Astrocyte (in vitro differentiated cells and primary cell): ENCODE measurements around the gene TYMS. TPM values are rescaled to one million over a fixed set of nuclear protein-coding genes. Genes with fewer than 3 reads are reported as not detected.

Source experiments
- DNase-seq: peaks from one replicate; pipeline ENCODE4 v3.0.0-alpha.2; 2010; ENCODE audit warnings: low read depth
- FAIRE-seq: peaks from 2 replicates; lab custom pipeline; 2011; peaks lifted over from hg19 to GRCh38; lab: Jason Lieb, UNC
- H2AFZ ChIP-seq: 2 replicates; pipeline ENCODE4 v1.6.0; 2012; ENCODE audit warnings: low read depth, low read length, inconsistent platforms
- H3K27ac ChIP-seq: 2 replicates; pipeline ENCODE4 v1.5.1; 2011; ENCODE audit warnings: low read depth, low read length, inconsistent platforms
- H3K27me3 ChIP-seq: 2 replicates; pipeline ENCODE4 v1.6.0; 2011; ENCODE audit warnings: low read length, inconsistent platforms; ENCODE audit not compliant: insufficient read depth
- H3K36me3 ChIP-seq: 2 replicates; pipeline ENCODE4 v1.5.1; 2011; ENCODE audit warnings: low read length, inconsistent platforms; ENCODE audit not compliant: insufficient read depth
- H3K4me1 ChIP-seq: 2 replicates; pipeline ENCODE4 v1.5.1; 2011; ENCODE audit warnings: low read length, inconsistent platforms; ENCODE audit not compliant: insufficient read depth
- H3K4me2 ChIP-seq: 2 replicates; pipeline ENCODE4 v1.6.0; 2012; ENCODE audit warnings: low read length, inconsistent platforms
- H3K4me3 ChIP-seq: 2 replicates; pipeline ENCODE4 v1.5.1; 2011; ENCODE audit warnings: low read depth, mild to moderate bottlenecking, low read length, inconsistent platforms; ENCODE audit not compliant: insufficient read depth
- H3K79me2 ChIP-seq: 2 replicates; pipeline ENCODE4 v1.6.0; 2012; ENCODE audit warnings: mild to moderate bottlenecking, low read length, inconsistent platforms; ENCODE audit not compliant: insufficient read depth
- H3K9ac ChIP-seq: 2 replicates; pipeline ENCODE4 v1.6.0; 2012; ENCODE audit warnings: mild to moderate bottlenecking, low read length, inconsistent platforms
- H3K9me3 ChIP-seq: 2 replicates; pipeline ENCODE4 v1.5.1; 2012; ENCODE audit warnings: low read depth, mild to moderate bottlenecking, low read length, inconsistent platforms; ENCODE audit not compliant: insufficient read depth
- H4K20me1 ChIP-seq: 2 replicates; pipeline ENCODE4 v1.6.0; 2012; ENCODE audit warnings: low read length, inconsistent platforms; ENCODE audit not compliant: insufficient read depth
- H3K27ac Mint-ChIP-seq: one replicate; pipeline ENCODE4 v1.8.0; 2021; ENCODE audit warnings: mild to moderate bottlenecking, mixed read lengths; ENCODE audit not compliant: unreplicated experiment
- H3K27me3 Mint-ChIP-seq: one replicate; pipeline ENCODE4 v1.8.0; 2021; ENCODE audit warnings: low read depth, mixed read lengths; ENCODE audit not compliant: unreplicated experiment
- H3K36me3 Mint-ChIP-seq: one replicate; pipeline ENCODE4 v1.8.0; 2021; ENCODE audit warnings: low read depth, mixed read lengths; ENCODE audit not compliant: unreplicated experiment
- H3K4me1 Mint-ChIP-seq: one replicate; pipeline ENCODE4 v1.8.0; 2021; ENCODE audit warnings: low read depth, mixed read lengths; ENCODE audit not compliant: unreplicated experiment
- H3K4me3 Mint-ChIP-seq: one replicate; pipeline ENCODE4 v1.8.0; 2021; ENCODE audit warnings: mild to moderate bottlenecking, moderate library complexity, mixed read lengths; ENCODE audit not compliant: unreplicated experiment
- H3K9me3 Mint-ChIP-seq: one replicate; pipeline ENCODE4 v1.8.0; 2021; ENCODE audit warnings: mild to moderate bottlenecking, mixed read lengths; ENCODE audit not compliant: unreplicated experiment
- EZH2 ChIP-seq: IDR thresholded peaks from 2 replicates; pipeline ENCODE4 v1.6.1; 2012; ENCODE audit warnings: mild to moderate bottlenecking, low read length, inconsistent platforms; ENCODE audit not compliant: insufficient read depth
- total RNA-seq: library from RNA; stranded (reverse); gene quantifications from 2 replicates; pipeline ENCODE4 v1.2.1, GENCODE V29; 2021
- TF ChIP-seq, protein P1 (sequence below): IDR thresholded peaks from 2 replicates; pipeline ENCODE4 v1.5.1; 2011; ENCODE audit warnings: low read depth, mild to moderate bottlenecking, inconsistent platforms, low read length, moderate library complexity; ENCODE audit not compliant: insufficient read depth

Gene TYMS
- total RNA-seq, 1 donor from 2014 or later = 38.7 TPM

DNA sequence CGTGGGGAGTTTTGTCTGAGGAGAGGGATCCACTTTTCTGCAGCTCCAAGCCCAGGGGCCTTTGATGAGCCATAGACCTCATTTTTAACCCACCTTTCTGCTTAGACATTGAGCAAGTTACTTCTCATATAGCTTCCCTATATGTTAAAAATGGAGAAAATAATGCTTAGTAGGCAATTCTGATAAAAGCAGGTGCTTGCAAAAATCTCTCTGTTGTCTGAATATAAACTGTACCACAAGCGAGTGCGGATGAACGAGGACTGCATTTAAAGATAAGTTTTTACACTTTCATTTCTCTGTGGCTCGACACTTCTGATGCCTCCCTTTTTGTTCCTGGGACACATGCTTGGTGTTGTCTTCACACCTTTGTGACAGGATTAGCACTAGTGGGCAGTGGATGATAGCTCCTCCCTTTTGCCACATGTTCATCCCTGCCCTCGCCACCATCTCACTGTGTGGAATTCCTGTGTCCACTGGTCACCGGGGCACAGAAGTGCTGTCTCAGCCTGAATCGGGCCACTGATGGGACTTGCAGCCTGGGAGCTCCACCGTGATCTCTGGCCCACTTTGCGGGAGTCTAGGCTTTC, 1.6 kb downstream of the TYMS start:
- Mint-ChIP-seq H3K4me1 (peaks cover 2% of the 10 kb centered on the region), H3K27me3 (no peaks in the 10 kb centered on the region), H3K36me3 (peaks cover 13% of the 10 kb centered on the region), H3K4me3 (peak overlapping the region; percentile 90), H3K9me3 (peaks cover 2% of the 10 kb centered on the region), H3K27ac (no peak overlapping the region)
- H3K4me3 ChIP-seq = peak overlapping the region; percentile 82
- H3K9ac ChIP-seq = peak overlapping the region; percentile 86
- H2AFZ ChIP-seq = peak overlapping the region; percentile 93
- peak overlapping the region; percentile 86 for H3K4me2 ChIP-seq
- H3K27ac ChIP-seq = no peak overlapping the region
- peaks cover 3% of the 10 kb centered on the region for H4K20me1 ChIP-seq
- H3K27me3 ChIP-seq = no peaks in the 10 kb centered on the region
- DNase-seq = no peak
- H3K79me2 ChIP-seq = peaks cover 29% of the 10 kb centered on the region
- peaks cover 4% of the 10 kb centered on the region for H3K9me3 ChIP-seq
- no peak for FAIRE-seq
- TF ChIP-seq EZH2 = no peak
- TF ChIP-seq, protein P1, sequence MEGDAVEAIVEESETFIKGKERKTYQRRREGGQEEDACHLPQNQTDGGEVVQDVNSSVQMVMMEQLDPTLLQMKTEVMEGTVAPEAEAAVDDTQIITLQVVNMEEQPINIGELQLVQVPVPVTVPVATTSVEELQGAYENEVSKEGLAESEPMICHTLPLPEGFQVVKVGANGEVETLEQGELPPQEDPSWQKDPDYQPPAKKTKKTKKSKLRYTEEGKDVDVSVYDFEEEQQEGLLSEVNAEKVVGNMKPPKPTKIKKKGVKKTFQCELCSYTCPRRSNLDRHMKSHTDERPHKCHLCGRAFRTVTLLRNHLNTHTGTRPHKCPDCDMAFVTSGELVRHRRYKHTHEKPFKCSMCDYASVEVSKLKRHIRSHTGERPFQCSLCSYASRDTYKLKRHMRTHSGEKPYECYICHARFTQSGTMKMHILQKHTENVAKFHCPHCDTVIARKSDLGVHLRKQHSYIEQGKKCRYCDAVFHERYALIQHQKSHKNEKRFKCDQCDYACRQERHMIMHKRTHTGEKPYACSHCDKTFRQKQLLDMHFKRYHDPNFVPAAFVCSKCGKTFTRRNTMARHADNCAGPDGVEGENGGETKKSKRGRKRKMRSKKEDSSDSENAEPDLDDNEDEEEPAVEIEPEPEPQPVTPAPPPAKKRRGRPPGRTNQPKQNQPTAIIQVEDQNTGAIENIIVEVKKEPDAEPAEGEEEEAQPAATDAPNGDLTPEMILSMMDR = no peak
- H3K4me1 ChIP-seq = peaks cover 4% of the 10 kb centered on the region
- H3K36me3 ChIP-seq = peaks cover 10% of the 10 kb centered on the region

DNA sequence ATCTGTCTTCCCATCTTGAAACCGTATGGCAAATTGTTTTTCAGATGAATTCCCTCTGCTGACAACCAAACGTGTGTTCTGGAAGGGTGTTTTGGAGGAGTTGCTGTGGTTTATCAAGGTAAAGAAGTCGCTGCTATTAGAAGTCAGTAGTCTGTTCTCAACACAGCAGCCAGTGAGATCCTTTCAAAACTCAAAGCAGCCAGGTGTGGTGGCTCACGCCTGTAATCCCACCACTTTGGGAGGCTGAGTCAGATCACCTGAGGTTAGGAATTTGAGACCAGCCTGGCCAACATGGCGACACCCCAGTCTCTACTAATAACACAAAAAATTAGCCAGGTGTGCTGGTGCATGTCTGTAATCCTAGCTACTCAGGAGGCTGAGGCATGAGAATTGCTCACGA, 2.1 kb downstream of the TYMS start:
- no peak for DNase-seq
- H3K27me3 Mint-ChIP-seq = no peaks in the 10 kb centered on the region
- H3K4me3 Mint-ChIP-seq = peak overlapping the region; percentile 37
- H4K20me1 ChIP-seq = peaks cover 3% of the 10 kb centered on the region
- H3K36me3 Mint-ChIP-seq = peaks cover 13% of the 10 kb centered on the region
- H2AFZ ChIP-seq = no peak overlapping the region
- no peak overlapping the region for H3K27ac Mint-ChIP-seq
- peaks cover 10% of the 10 kb centered on the region for H3K36me3 ChIP-seq
- H3K4me1 Mint-ChIP-seq = peaks cover 2% of the 10 kb centered on the region
- H3K9me3 Mint-ChIP-seq = peaks cover 2% of the 10 kb centered on the region
- TF ChIP-seq EZH2 = no peak
- TF ChIP-seq, protein P1 = no peak
- no peak overlapping the region for H3K9ac ChIP-seq
- peaks cover 4% of the 10 kb centered on the region for H3K9me3 ChIP-seq
- H3K4me3 ChIP-seq = no peak overlapping the region
- peaks cover 29% of the 10 kb centered on the region for H3K79me2 ChIP-seq
- no peak overlapping the region for H3K27ac ChIP-seq
- no peaks in the 10 kb centered on the region for H3K27me3 ChIP-seq
- no peak for FAIRE-seq
- peaks cover 4% of the 10 kb centered on the region for H3K4me1 ChIP-seq
- H3K4me2 ChIP-seq = no peak overlapping the region

DNA sequence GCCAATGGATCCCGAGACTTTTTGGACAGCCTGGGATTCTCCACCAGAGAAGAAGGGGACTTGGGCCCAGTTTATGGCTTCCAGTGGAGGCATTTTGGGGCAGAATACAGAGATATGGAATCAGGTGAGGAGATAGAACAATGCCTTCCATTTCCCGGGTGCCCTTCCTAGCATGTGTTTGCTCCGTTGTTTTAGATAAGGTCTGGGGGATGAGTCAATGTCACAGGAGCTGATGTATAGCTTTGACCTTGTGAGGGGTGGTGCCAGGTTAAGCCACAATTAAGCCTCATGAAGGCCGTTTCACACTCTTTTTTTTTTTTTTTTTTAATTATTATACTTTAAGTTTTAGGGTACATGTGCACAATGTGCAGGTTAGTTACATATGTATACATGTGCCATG, 4.7 kb downstream of the TYMS start:
- H3K36me3 Mint-ChIP-seq = peaks cover 10% of the 10 kb centered on the region

More for the DNA sequence above, 4.7 kb downstream of the TYMS start:
- DNase-seq (no peak), FAIRE-seq (no peak)
- Histone ChIP-seq H3K27ac (no peak overlapping the region), H3K4me3 (no peak overlapping the region), H3K9ac (no peak overlapping the region), H4K20me1 (peaks cover 3% of the 10 kb centered on the region), H2AFZ (no peak overlapping the region), H3K36me3 (peaks cover 14% of the 10 kb centered on the region), H3K4me1 (peaks cover 4% of the 10 kb centered on the region), H3K79me2 (peaks cover 37% of the 10 kb centered on the region), H3K9me3 (peaks cover 4% of the 10 kb centered on the region), H3K27me3 (no peaks in the 10 kb centered on the region), H3K4me2 (no peak overlapping the region)
- Mint-ChIP-seq H3K27me3 (no peaks in the 10 kb centered on the region), H3K4me1 (peaks cover 2% of the 10 kb centered on the region), H3K9me3 (peaks cover 5% of the 10 kb centered on the region), H3K27ac (no peak overlapping the region), H3K4me3 (no peak overlapping the region)
- TF ChIP-seq EZH2 = no peak
- TF ChIP-seq, protein P1 = no peak
